GM10847 (cell line): ENCODE measurements around the gene HCN4.

Experiments
- POLR2A ChIP-seq: IDR thresholded peaks from 2 replicates; pipeline ENCODE4 v1.6.1; 2011; ENCODE audit not compliant: insufficient read length; ENCODE audit errors: extremely low read depth

HCN4 gene

DNA sequence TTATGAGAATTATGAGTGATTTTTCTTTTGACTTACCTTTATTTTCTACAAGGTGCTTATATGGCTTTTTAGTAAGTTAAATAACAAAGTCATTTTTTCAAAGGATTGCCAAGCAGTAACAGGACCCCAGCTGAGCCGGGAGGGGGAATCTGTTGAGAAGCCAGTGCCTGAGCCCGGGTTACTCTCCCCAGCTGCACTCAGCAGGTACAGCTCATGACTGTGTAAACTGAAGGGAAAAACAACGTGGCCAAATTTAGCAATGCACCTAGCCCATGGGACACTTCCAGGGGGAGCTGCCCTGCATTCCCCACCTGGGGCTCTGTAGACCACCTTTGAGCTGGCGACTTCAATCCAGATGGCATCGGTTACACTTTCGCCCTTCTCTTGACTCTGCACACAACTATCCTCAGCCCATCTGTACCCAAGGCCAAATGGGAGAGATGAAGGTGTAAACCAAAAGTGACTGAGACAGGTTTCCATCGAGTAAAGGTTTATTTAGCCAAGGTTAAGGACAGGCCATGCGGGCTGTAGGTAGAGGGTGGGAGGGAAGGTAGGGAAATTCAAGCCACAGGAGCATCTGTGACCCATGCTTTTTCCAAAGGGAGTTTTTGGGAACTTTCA lies 18.2 kb upstream of the HCN4 start:
- TF ChIP-seq POLR2A = no peak

DNA sequence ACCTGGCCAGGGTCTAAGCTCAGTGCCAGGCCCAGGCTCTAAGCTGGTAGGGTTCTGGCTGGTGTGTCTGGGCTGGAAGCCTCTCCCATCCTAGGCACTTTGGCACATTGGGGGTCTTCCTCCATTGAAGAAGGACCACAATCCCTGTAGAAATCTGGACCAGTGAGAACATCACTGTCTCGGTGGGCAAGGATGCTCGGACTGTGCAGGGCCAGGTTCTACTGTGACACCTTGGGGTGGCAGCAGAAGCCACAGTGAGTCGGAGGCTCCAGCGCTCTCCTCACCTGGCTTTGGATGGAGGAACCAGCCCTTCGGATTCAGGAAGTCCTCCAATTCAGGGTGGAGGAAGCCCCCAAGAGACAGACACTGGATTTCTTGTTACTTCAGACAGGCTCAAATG lies 17.5 kb upstream of the HCN4 start:
- TF ChIP-seq POLR2A = no peak

- TF ChIP-seq POLR2A = no peak
Measured at GRCh38 chr15:73385205-73385604, 16.4 kb upstream of the HCN4 start.

DNA sequence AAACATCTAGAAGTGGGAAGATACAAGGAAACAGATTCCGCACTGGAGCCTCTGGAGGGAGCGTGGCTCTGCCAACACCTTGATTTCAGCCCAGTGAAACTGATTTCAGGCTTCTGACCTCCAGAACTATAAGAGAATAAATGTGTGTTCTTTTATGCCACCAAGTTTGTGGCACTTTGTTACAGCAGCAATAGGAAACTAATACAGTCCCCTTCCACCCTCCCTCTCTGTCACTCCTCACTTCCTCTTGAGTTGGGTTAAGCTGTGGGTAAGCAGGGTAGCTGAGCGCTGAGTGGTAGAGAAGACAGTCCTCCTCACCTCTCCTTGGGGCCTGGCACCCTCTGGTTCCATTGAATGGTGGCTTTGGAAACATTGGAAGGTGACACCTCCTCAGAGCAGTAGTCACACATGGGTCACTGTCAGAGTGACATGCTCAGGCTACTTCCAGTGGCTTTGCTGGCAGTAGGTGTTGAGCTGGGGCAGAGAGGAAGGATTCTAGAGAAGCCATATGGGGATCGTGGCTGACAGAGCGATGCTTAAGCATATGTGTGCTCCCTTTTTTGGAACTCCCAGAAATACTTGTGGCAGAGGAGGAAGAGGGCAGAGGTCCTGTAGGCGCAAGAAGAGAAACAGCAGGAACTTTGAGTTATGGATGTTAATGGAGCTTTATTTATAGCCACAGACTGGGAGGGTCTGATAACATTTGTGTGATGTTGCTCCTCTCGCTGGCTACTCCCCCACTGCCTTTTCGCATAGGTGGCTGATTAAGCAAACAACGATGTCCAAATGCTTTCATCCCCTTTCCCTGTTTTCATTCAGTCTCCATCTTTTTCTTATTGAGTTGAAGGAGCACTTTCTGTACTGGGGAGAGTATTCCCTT lies 14.8 kb upstream of the HCN4 start:
- TF ChIP-seq POLR2A = no peak

- no peak for TF ChIP-seq POLR2A
Measured at GRCh38 chr15:73382115-73382514, 13.4 kb upstream of the HCN4 start.

GRCh38 chr15:73380661-73381060 lies 11.9 kb upstream of the HCN4 start:
- no peak for TF ChIP-seq POLR2A

DNA sequence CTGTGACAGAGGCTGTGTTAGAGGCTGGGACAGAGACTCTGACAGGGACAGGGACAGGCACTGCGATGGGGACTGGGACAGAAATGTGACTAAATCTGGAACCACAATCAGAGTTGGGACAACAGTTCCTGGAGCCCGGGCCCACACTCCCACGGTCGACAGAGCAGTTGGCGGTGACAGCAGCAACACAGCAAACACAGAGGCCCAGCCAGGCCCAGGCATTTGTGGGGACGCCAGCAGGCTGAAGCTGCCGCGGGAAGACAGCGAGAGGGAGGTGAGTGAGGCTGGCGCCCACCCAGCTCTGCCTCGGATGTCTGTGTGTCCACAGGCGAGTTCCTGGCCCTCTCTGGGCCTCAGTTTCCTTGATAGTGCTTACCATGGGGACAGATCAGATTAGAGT lies 9.3 kb upstream of the HCN4 start:
- no peak for TF ChIP-seq POLR2A

- TF ChIP-seq POLR2A = no peak
Measured at GRCh38 chr15:73375755-73376305, 7.1 kb upstream of the HCN4 start.

DNA sequence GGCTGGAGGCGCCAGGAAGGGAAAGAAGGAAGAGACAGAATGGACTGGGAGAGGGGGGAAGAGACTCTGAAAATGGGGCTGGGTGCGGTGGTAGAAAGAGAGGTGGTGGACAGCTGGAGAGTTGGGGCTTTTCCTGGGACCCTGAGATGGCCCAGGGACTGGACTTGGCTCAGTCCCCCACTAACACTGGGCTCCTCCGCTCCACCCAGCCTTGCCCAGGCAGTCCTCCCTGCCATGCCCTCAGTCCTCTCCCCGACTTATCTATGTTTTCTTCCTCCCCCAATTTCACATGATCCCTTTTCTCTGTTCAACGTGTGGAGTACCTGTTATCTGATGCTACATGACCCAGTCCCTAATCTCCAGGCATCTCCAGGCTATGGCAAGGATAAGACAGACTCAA lies 6.3 kb upstream of the HCN4 start:
- TF ChIP-seq POLR2A = no peak

DNA sequence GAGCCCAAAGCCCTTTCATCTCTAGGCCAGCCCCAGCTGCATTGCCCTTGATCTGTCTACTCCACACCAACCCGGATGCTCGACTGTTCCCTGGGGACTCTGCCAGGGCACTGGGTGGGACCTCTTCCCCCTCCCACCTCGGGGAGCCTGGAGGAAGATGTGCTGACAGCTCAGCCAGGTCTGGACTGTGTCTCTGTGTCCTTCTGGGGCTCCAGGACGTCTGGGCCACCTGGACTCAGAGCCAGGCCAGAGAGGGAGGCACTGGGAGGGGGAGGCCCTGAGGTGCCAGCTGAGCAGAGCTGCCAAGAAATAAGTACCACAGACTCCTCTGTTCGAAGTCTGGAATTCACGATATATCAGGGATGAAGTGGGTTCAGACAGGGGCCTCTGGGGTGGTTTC lies 5.8 kb upstream of the HCN4 start:
- no peak for TF ChIP-seq POLR2A

GRCh38 chr15:73373221-73373620 lies 4.5 kb upstream of the HCN4 start:
- TF ChIP-seq POLR2A = no peak

DNA sequence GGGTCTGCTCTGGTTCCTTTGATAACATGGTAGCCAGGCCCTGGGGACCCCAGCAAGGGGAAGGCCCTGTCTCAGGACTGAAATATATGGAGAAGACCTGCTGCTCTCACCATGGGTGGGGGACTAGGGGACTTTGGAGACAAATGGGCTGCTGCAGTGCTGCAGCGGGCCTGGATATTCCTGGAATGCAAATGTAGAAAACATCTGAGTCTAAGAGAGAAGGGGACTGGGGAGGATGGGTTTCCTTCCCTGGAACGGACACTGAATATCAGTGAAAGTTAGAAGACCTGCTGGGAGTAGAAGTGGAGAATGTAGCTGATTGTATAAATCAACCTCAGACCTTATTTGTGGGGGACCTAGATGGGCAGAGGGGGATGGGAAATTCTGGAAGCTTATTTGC lies 3.1 kb upstream of the HCN4 start:
- TF ChIP-seq POLR2A = no peak

- TF ChIP-seq POLR2A = no peak
Measured at GRCh38 chr15:73370151-73370550, 1.4 kb upstream of the HCN4 start.

GRCh38 chr15:73369154-73369694 lies 466 bp upstream of the HCN4 start:
- TF ChIP-seq POLR2A = no peak

DNA sequence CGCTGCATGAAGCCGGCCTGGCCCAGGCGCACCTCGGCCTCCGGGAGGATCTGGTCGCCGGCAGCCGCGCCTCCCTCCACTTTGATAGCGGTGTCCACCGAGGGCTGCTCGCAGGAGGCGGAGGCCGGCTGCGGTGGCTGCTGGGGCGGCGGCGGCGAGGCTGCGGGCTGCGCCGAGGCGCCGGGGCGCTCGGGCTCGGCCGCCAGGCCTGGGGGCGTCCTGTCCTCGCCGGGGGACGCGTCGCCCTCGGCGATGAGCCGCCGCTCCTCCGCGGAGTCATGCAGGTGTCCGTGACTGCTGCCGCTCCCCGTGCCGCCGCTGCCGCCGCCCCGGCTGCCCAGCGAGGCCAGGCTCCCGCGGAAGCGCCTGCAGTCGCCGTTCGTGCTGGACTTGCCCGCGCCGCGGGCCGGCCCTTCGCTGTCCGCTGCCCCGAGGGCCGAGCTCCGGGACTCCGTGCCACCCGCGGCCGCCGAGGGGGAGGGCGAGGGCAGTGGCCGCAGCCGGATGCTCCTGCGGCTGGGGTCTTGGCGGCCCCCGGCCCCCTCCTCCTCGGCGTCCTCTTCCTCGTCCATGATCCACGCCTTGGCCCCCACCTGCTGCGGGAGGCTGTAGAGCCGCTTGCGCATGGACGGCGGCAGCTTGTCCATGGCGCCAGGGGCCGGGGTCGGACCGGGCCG lies 996 bp downstream of the HCN4 start:
- TF ChIP-seq POLR2A = no peak

- TF ChIP-seq POLR2A = no peak
Measured at GRCh38 chr15:73366766-73367623, 1.8 kb downstream of the HCN4 start.
